Caco-2 (cell line): Measurements from ENCODE around the gene ANKRD9. TPM values are rescaled to one million over a fixed set of nuclear protein-coding genes. Genes with fewer than 3 reads are reported as not detected.
A peak's percentile ranks its signal among the peaks of the same experiment; 100 is the strongest.

ENCODE experiments used
- BruUV-seq: library from RNA; stranded (reverse); fragments of 400-500 nt; replicated peaks from 2 replicates; lab custom pipeline; 2021; lab: Mats Ljungman, UMichigan
- CTCF ChIA-PET: fragments of 300-600 bp; sonication (Branson Sonifier 250); formaldehyde crosslinking; loops from one replicate; lab custom pipeline; 2022; ENCODE audit warnings: antibody characterized with exemption; lab: Charles Lee
- POLR2A ChIA-PET: fragments of 300-600 bp; sonication (Branson Sonifier 250); formaldehyde crosslinking; loops from one replicate; lab custom pipeline; 2022; ENCODE audit warnings: antibody characterized with exemption; lab: Charles Lee
- DNase-seq, 2 experiments: peaks; one replicate each; pipeline versions ENCODE4 v3.0.0 to v3.0.0-alpha.2; 2020 to 2022
- H3K27me3 ChIP-seq: replicated peaks from 2 replicates; pipeline ENCODE4 v1.6.0; 2011; ENCODE audit warnings: low read length; ENCODE audit not compliant: control insufficient read depth, insufficient read depth
- H3K36me3 ChIP-seq: 2 replicates; pipeline ENCODE4 v1.5.1; 2011; ENCODE audit warnings: low read length; ENCODE audit not compliant: control insufficient read depth, insufficient read depth
- H3K4me1 ChIP-seq: fragments of 250-450 bp; sonication (Bioruptor Pico); 2 replicates; pipeline ENCODE4 v1.5.1; 2020; ENCODE audit warnings: mild to moderate bottlenecking
- H3K4me3 ChIP-seq: 2 replicates; pipeline ENCODE4 v1.5.1; 2011; ENCODE audit warnings: low read depth, mild to moderate bottlenecking, control low read depth, low read length
- H3K9me3 ChIP-seq: fragments of 250-450 bp; sonication (Bioruptor Pico); 2 replicates; pipeline ENCODE4 v1.5.1; 2020; ENCODE audit warnings: mild to moderate bottlenecking, moderate library complexity
- H3K27ac Mint-ChIP-seq: one replicate; pipeline ENCODE4 v1.8.0; 2022; ENCODE audit warnings: mixed read lengths; ENCODE audit not compliant: unreplicated experiment
- H3K27me3 Mint-ChIP-seq: one replicate; pipeline ENCODE4 v1.8.0; 2022; ENCODE audit warnings: mixed read lengths; ENCODE audit not compliant: insufficient read depth, unreplicated experiment
- H3K36me3 Mint-ChIP-seq: one replicate; pipeline ENCODE4 v1.8.0; 2022; ENCODE audit warnings: mild to moderate bottlenecking, mixed read lengths; ENCODE audit not compliant: insufficient read depth, unreplicated experiment
- H3K4me1 Mint-ChIP-seq: one replicate; pipeline ENCODE4 v1.8.0; 2022; ENCODE audit warnings: low read depth, mixed read lengths; ENCODE audit not compliant: unreplicated experiment
- H3K4me3 Mint-ChIP-seq: one replicate; pipeline ENCODE4 v1.8.0; 2022; ENCODE audit warnings: mild to moderate bottlenecking, moderate library complexity, mixed read lengths; ENCODE audit not compliant: unreplicated experiment
- H3K9me3 Mint-ChIP-seq: one replicate; pipeline ENCODE4 v1.8.0; 2022; ENCODE audit warnings: mixed read lengths; ENCODE audit not compliant: unreplicated experiment
- intact Hi-C: fragments of 100-400 bp; cut with micrococcal nuclease; formaldehyde crosslinking; loops from one replicate; pipeline ENCODE4 v1.10.0; 2022; ENCODE audit not compliant: unreplicated experiment
- total RNA-seq: library from RNA; stranded (reverse); gene quantifications from 2 replicates; pipeline ENCODE4 v1.2.3, GENCODE V29; 2022
- TF ChIP-seq, protein P1 (sequence below), 2 experiments: fragments of 200-600 bp in 1 of 2; IDR thresholded peaks; 1 replicate in 1 of 2; 2 replicates in 1 of 2; pipeline versions ENCODE4 v1.5.1 to v1.8.0; 2011 to 2022; ENCODE audit warnings: antibody characterized with exemption in 1 of 2, control low read depth in 1 of 2, inconsistent platforms in 1 of 2, low read depth in 1 of 2, low read length in 1 of 2, mild to moderate bottlenecking in 1 of 2, moderate library complexity in 1 of 2; ENCODE audit not compliant: insufficient read depth in 1 of 2, severe bottlenecking in 1 of 2, unreplicated experiment in 1 of 2

Gene ANKRD9
- total RNA-seq, 1 experiment from 2014 or later = 15.0 TPM

DNA sequence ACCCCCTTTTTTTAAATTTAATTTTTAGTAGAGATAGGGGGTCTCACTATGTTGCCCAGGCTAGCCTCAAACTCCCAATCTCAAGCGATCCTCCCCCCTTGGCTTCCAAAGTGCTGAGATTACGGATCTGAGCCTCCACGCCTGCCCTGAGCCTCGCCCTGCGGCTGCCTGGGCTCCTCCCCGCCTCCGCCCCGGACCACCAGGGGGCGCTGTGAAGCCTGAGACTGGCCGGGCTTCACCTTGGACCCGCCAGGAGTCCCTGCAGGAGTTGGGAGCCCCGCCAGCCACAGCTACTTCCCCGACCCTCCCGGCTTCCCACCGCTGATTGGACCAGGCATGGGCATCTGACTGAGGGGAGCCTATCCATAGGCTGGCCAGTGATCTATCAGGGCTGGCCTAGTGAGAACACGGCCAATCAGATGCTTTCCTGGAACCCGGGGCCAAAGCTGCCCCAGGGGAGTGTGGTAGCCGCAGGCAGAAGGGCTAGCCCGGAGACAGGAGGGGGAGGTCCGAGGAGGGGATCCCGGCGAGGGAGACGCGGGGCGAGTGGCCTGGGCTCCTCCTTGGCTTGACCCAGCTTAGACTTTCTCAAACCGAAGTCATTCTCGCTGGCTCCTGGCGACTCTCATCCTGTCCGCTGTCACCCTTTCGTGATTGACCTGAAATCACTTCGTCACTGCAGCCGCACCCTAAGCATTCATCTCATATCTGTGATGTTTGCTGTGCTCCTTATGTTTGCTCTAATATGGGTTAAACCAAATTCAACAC, 15.1 kb upstream of the ANKRD9 start:
- TF ChIP-seq, protein P1, sequence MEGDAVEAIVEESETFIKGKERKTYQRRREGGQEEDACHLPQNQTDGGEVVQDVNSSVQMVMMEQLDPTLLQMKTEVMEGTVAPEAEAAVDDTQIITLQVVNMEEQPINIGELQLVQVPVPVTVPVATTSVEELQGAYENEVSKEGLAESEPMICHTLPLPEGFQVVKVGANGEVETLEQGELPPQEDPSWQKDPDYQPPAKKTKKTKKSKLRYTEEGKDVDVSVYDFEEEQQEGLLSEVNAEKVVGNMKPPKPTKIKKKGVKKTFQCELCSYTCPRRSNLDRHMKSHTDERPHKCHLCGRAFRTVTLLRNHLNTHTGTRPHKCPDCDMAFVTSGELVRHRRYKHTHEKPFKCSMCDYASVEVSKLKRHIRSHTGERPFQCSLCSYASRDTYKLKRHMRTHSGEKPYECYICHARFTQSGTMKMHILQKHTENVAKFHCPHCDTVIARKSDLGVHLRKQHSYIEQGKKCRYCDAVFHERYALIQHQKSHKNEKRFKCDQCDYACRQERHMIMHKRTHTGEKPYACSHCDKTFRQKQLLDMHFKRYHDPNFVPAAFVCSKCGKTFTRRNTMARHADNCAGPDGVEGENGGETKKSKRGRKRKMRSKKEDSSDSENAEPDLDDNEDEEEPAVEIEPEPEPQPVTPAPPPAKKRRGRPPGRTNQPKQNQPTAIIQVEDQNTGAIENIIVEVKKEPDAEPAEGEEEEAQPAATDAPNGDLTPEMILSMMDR (IDR thresholded peaks at IDR 0.05; ENCODE audit: insufficient read depth in 1 of 2, low read depth in 1 of 2, low read length in 1 of 2, severe bottlenecking in 1 of 2, unreplicated experiment in 1 of 2) = peak; percentile 92 to 97
- H3K4me3 ChIP-seq = peak overlapping the region; percentile 46
- peak overlapping the region; percentile 92 for H3K27ac Mint-ChIP-seq
- no peaks in the 10 kb centered on the region for H3K27me3 ChIP-seq
- BruUV-seq = TSS peak; percentile 84
- ChIA-PET POLR2A (interaction anchor here (0.5 to 1.2 kb wide), 11 partner anchors 15 to 386 kb away, joined by 3 to 12 read pairs (median 5); partner anchors contain the start of gene ANKRD9), CTCF (interaction anchor here (0.5 to 2.6 kb wide), 19 partner anchors 13 to 472 kb away, joined by 3 to 18 read pairs (median 4); partner anchors contain the start of gene ANKRD9)
- H3K4me1 ChIP-seq = peaks cover 11% of the 10 kb centered on the region; the same call in 1 of the 2 replicates
- peak overlapping the region; percentile 94 for H3K4me3 Mint-ChIP-seq
- intact Hi-C loops = loop anchor here (1.0 to 10.0 kb wide), 6 partner anchors 46 to 400 kb away; partner anchors contain the start of gene AMN
- no peaks in the 10 kb centered on the region for H3K27me3 Mint-ChIP-seq
- peaks cover 7% of the 10 kb centered on the region for H3K36me3 Mint-ChIP-seq
- no peaks in the 10 kb centered on the region for H3K9me3 Mint-ChIP-seq
- no peaks in the 10 kb centered on the region for H3K36me3 ChIP-seq
- peaks cover 7% of the 10 kb centered on the region for H3K4me1 Mint-ChIP-seq
- H3K9me3 ChIP-seq = no peaks in the 10 kb centered on the region
- peak; percentile 99 for DNase-seq

DNA sequence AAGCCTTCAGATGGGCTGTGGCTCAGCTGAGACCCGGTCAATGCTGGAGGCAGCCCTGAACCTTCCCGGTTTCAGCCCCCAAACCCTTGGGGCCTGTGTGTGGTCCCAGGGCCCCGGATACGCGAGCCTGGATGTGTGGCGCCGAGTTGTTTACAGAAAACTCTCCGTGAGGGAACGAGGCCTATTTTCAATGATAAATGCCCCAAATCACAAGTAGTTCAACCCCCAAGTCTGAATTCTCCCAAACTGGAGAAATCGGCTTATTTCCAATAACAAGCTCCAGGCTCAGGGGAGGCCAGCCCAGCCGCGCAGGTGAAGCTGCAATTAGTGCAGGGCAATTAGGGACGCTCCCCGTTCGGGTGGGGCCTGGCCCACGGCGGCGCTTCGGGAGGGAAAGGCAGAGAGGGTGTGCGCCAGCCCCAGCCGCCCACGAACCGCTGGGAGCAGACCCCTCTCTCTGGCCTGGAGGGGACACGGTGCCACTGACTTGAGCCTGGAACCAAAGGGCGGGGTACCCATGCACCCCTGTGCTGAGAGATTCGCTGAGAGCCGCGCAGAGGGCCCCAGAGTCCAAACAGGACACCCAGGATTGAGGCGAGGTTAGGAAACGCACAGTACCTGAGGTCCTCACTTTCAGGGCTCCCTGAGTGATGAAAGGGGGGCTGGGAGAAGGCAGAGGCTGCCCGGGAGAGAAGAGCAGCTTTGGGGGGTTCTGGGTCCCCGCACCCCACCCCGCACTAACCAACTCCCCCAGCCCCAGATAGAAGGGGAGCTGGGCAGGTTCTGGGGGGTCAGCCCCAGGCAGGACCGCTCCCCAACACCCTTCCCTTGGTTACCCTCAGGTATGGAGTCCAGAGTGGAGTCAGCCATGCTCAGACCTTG, 14.2 kb upstream of the ANKRD9 start:
- Mint-ChIP-seq H3K9me3 (no peaks in the 10 kb centered on the region), H3K27me3 (no peaks in the 10 kb centered on the region), H3K36me3 (peaks cover 7% of the 10 kb centered on the region), H3K4me1 (peaks cover 7% of the 10 kb centered on the region), H3K4me3 (peak overlapping the region; percentile 94), H3K27ac (no peak overlapping the region)
- H3K27me3 ChIP-seq = no peaks in the 10 kb centered on the region
- no peaks in the 10 kb centered on the region for H3K9me3 ChIP-seq
- H3K4me1 ChIP-seq = peaks cover 11% of the 10 kb centered on the region; the same call in 1 of the 2 replicates
- POLR2A ChIA-PET = interaction anchor here (0.5 to 1.2 kb wide), 9 partner anchors 14 to 385 kb away, joined by 3 to 12 read pairs (median 5); partner anchors contain the start of gene ANKRD9
- DNase-seq = no peak
- BruUV-seq = no TSS peak
- H3K36me3 ChIP-seq = no peaks in the 10 kb centered on the region
- peak overlapping the region; percentile 7; the same call in 1 of the 2 replicates for H3K4me3 ChIP-seq
- CTCF ChIA-PET = interaction anchor here (0.5 to 2.6 kb wide), 19 partner anchors 14 to 358 kb away, joined by 3 to 18 read pairs (median 4); partner anchors contain the start of gene ANKRD9
- TF ChIP-seq, protein P1 (IDR thresholded peaks at IDR 0.05; ENCODE audit: insufficient read depth in 1 of 2, low read depth in 1 of 2, low read length in 1 of 2, severe bottlenecking in 1 of 2, unreplicated experiment in 1 of 2) = no peak
- intact Hi-C loops = loop anchor here (1.0 to 10.0 kb wide), 5 partner anchors 51 to 401 kb away; partner anchors contain the start of gene AMN
